ENCODE data around the gene KRT3. TPM values are rescaled to one million over a fixed set of nuclear protein-coding genes. Genes with fewer than 3 reads are reported as not detected.

KRT3 gene
- total RNA-seq, 1 experiment from 2014 or later = not detected

GRCh38 chr12:52829986-52830770, 34.3 kb upstream of the KRT3 start:
- Mint-ChIP-seq H3K9me3 (peaks cover 6% of the 10 kb centered on the region), H3K36me3 (no peaks in the 10 kb centered on the region), H3K4me3 (no peak overlapping the region), H3K27ac (no peak overlapping the region), H3K27me3 (ENCODE audit: low read depth) (no peaks in the 10 kb centered on the region; the same call in 1 of the 2 replicates), H3K4me1 (peaks cover 7% of the 10 kb centered on the region)
- no peak for ATAC-seq
- POLR2A ChIA-PET = no interaction called here
- no peak for TF ChIP-seq ATF6 (CRISPR knock-in tag; IDR thresholded peaks at IDR 0.05)
- no peak for TF ChIP-seq TEAD1 (CRISPR knock-in tag; IDR thresholded peaks at IDR 0.05)
- no peak for TF ChIP-seq KAT7 (CRISPR knock-in tag; IDR thresholded peaks at IDR 0.05; ENCODE audit: borderline replicate concordance)
- no peak for TF ChIP-seq NFATC4 (CRISPR knock-in tag; IDR thresholded peaks at IDR 0.05)
- no peak for TF ChIP-seq STAT6 (CRISPR knock-in tag; conservative IDR thresholded peaks at IDR 0.05; ENCODE audit: low read depth)
- CTCF ChIA-PET = no interaction called here
- no peak for DNase-seq (ENCODE audit: low spot score)

- Mint-ChIP-seq H3K9me3 (peaks cover 6% of the 10 kb centered on the region), H3K4me1 (peaks cover 7% of the 10 kb centered on the region), H3K4me3 (no peak overlapping the region), H3K27me3 (ENCODE audit: low read depth) (no peaks in the 10 kb centered on the region; the same call in 1 of the 2 replicates), H3K27ac (no peak overlapping the region), H3K36me3 (no peaks in the 10 kb centered on the region)
- DNase-seq (ENCODE audit: low spot score) = no peak
- POLR2A ChIA-PET = no interaction called here
- CTCF ChIA-PET = interaction anchor here (0.9 to 1.1 kb wide), 4 partner anchors 37 to 152 kb away, joined by 3 to 4 read pairs (median 3); no protein-coding TSS in a partner anchor
- TF ChIP-seq ZNF671 (CRISPR knock-in tag; IDR thresholded peaks at IDR 0.05) = no peak
- TF ChIP-seq ZNF138 (CRISPR knock-in tag; conservative IDR thresholded peaks at IDR 0.05) = no peak
- TF ChIP-seq ERG (CRISPR knock-in tag; IDR thresholded peaks at IDR 0.05) = no peak
- TF ChIP-seq MYBL2 (CRISPR knock-in tag; IDR thresholded peaks at IDR 0.05) = no peak
- TF ChIP-seq ETV6 (CRISPR knock-in tag; IDR thresholded peaks at IDR 0.05) = no peak
- no peak for TF ChIP-seq AFF4 (CRISPR knock-in tag; IDR thresholded peaks at IDR 0.05; ENCODE audit: borderline replicate concordance)
- no peak for TF ChIP-seq USF1 (CRISPR knock-in tag; IDR thresholded peaks at IDR 0.05)
- TF ChIP-seq AR (CRISPR knock-in tag; IDR thresholded peaks at IDR 0.05) = no peak
- TF ChIP-seq TP53 (CRISPR knock-in tag; IDR thresholded peaks at IDR 0.05) = no peak
- TF ChIP-seq NR3C1 (CRISPR knock-in tag; conservative IDR thresholded peaks at IDR 0.05; ENCODE audit: low read depth) = no peak
- TF ChIP-seq JUN (CRISPR knock-in tag; IDR thresholded peaks at IDR 0.05) = no peak
- TF ChIP-seq ELF4 (CRISPR knock-in tag; IDR thresholded peaks at IDR 0.05; ENCODE audit: low read depth) = no peak
- no peak for TF ChIP-seq IRF2 (CRISPR knock-in tag; IDR thresholded peaks at IDR 0.05; ENCODE audit: borderline replicate concordance, low read depth)
- no peak for TF ChIP-seq PRRX2 (CRISPR knock-in tag; IDR thresholded peaks at IDR 0.05)
- TF ChIP-seq ZNF317 (CRISPR knock-in tag; IDR thresholded peaks at IDR 0.05; ENCODE audit: borderline replicate concordance, low read depth) = no peak
- ATAC-seq = no peak
Measured at GRCh38 chr12:52828591-52829021, 32.7 kb upstream of the KRT3 start.

Measured in WTC11 (cell line).